HG03469 (cell line): ENCODE data around the gene SFXN3.
A peak's percentile ranks its signal among the peaks of the same experiment; 100 is the strongest.

Experiments
- ATAC-seq: cut with Tn5 transposase; IDR thresholded peaks from one replicate; pipeline ENCODE4 v1.9.1; 2021; ENCODE audit warnings: mild to moderate bottlenecking, moderate library complexity, moderate number of reproducible peaks; ENCODE audit not compliant: unreplicated experiment

SFXN3 gene, protein sequence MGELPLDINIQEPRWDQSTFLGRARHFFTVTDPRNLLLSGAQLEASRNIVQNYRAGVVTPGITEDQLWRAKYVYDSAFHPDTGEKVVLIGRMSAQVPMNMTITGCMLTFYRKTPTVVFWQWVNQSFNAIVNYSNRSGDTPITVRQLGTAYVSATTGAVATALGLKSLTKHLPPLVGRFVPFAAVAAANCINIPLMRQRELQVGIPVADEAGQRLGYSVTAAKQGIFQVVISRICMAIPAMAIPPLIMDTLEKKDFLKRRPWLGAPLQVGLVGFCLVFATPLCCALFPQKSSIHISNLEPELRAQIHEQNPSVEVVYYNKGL

DNA sequence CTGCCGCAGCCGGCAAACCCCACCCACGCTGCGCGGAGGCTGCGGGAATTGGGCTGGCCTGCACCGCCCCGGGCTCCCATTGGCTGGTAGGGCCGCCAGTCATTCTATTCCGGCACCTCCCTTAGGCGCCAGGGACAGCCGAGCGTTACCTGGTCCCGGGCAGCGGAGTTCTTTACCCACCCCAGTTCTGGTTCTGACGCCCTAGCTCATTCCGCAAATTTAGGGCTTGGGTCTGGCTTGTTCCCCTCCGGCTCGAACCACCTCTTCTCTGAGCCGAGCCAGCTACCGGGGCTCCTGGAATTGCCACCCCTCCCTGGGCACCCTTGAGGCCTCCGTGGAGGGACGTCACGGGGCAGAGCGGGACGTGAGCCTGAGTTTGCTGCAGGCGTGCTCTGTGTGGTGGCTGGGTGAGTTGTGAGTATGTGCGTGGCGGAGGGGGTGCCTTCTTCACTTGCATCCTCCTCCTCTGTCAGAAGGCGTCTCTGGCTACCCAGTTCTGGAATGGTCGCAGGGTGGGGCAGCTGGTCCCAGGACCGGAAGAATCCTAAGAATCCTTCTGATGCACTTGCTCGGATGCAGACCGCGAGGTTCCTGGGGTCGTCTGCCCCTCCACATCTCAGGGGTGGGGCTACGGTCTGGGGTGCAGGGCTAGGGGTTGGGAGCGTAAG, at the start of gene SFXN3, which contains the start of gene PDZD7:
SFXN3 (plus strand) TSS at position 107 of the 668 bp plus-strand sequence. CDS start 3,461 bp downstream, outside the sequence.
PDZD7 (minus strand) TSS at position 2 of the 668 bp plus-strand sequence. CDS start 910 bp downstream, outside the sequence.
- peak; percentile 71 for ATAC-seq

DNA sequence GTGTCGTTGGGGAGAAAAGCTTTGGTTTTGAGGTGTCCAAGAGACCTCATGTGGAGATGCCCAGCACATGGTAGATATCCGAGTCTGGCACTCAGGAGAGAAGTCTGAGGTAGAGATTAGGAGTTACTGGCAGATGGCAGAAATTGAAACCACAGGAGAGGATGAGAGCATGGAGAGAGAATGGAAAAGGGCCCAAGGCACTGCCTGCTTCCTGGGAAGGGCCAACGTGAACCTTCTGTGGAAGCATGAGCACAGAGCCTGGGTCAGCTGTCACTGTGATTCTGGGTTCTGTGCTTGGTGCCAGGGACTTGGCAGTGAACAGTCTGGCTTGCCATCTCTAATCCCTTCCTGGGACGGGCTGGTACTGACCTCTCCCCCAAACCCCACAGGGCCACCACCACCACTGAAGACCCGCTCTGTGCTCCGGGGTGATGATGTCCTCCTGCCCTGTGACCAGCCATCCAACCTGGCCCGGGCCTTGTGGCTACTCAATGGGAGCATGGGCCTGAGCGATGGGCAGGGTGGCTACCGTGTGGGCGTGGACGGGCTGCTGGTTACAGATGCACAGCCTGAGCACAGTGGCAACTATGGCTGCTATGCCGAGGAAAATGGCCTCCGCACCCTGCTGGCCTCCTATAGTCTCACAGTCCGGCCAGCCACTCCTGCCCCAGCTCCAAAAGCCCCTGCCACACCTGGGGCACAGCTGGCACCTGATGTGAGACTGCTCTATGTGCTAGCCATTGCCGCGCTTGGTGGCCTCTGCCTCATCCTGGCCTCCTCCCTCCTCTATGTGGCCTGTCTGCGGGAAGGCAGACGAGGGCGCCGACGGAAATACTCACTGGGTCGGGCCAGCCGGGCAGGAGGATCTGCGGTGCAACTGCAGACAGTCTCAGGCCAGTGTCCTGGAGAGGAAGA, 47.9 kb upstream of the SFXN3 start:
- no peak for ATAC-seq

DNA sequence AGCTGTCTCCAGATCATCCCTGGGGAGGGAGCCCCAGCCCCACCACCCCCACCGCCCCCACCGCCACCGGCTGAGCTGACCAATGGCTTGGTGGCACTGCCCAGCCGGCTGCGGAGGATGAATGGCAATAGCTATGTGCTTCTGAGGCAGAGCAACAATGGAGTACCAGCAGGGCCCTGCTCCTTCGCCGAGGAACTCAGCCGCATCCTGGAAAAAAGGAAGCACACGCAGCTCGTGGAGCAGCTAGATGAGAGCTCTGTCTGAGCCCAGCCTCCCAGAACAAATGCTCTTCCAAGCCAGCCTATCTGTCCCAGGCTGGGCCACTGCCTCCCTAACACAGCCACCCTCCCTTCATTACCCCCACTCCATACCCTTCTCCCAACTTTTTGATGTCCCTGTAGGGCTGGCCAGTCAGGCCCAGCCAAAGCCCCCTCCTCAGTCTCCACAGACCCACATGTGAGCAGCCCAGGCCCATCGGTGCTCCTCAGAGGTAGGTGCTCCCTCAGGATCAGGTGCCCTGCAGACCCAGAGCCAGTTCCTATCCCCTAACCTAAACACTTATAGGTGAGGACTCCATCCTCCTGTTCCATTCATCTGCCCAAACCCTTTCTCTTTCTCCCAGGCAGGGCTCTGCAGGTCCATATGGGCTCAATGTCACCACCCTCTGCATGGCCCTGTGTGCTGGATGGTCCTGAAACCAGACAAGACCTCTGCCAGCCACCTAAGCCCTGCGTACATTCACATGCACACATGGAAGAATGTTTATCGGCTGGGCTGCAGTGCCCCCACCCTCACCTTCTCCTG, 47.0 kb upstream of the SFXN3 start:
- no peak for ATAC-seq

DNA sequence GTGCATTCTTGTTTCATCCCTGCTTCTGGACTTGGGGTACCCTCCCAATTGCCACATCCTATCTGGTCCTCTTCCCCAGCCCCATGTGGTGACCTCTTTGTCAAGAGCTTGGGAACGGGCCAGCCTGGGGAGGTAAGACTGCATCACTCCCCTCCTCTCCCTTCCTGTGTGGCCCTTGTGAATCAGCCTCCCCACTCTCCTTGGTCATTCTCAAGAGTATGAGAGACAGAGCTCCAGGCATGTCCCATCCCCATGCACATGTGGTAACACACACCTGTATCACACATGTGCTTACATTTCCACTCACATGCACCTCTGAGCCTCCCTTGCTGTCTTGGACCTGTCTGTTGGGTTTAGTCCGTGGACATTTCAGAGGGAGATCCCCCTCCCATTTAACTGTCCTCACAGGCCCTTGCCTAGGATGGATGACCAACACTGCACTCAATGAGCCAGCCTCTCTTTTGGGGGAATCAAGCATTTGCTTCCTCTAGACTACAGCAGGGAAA, 46.3 kb upstream of the SFXN3 start:
- ATAC-seq = no peak

DNA sequence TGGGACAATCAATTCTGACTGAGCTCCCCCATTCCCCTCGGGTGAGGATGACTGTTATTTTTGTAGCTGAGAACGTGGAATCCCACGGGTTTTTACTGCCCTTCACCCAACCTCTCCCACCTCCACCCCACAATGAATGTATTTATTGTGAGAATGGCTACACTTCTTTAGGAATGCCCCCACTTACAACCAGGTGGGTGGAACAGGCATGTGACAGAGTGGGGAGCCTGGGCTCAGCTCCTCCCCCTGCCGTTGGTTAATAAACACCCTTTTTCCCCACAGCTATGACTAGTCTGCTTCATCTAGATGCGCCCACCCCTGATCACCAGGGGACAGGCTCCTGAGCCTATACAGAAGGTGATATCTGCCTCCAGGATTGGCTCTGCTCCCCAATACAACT, 45.7 kb upstream of the SFXN3 start:
- ATAC-seq = no peak

DNA sequence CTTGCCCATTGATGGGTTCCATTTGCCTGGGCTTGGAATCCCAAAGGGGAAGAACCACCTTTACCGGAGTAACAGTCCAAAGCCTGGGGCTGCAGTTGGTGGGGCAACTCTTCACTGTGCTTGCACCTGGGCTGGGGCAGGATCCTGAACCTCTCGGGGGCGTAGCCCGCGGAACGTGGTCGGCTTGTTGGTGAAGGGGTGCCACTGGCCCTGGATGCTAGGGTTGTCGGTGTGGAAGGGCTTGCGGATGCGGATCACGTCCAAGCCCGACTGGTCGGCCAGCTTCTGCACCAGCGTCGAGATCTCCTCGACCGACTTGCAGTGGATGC, 44.4 kb upstream of the SFXN3 start:
- ATAC-seq = no peak

DNA sequence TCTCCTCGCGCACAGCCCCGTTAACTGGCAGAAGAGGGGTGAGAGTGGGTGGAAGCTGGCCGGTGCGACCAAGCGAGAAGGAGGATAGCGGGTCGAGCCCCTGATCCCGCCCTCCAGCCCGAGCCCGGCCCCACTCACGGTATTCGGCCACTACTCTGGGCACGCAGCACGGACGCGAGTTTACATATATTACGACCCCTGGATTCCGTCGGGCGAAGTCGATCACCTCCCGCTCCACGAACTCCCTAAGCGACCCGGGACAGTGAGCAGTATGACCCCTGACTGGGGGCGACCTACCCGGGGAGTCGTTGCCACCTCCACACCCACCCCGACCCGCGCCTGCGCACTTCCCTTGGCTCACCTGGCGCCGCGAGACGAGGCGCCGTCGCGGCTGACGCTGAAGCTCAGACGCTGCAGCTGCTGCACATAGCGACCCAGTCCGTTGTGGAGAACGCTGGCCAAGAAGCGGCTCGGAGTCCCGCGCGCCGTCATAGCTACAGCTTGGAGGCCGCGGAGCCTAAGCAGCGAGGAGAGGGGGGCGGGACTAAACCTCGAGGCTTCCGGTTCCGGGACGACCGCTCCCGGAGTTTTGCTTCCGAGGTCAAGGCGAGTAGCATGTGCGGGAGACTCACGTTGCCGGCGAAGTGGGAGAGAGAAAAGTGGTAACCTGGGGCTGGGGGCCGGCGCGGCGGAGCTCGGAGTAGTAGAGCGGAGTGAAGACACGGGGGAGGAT, 43.9 kb upstream of the SFXN3 start, which contains the start of the genes MRPL43 and TWNK:
MRPL43 (minus strand) TSS at position 546 of the 733 bp plus-strand sequence; CDS start at position 492, 54 bp downstream.
TWNK (plus strand) TSS at position 592 of the 733 bp plus-strand sequence. CDS start 668 bp downstream, outside the sequence.
- ATAC-seq = no peak

DNA sequence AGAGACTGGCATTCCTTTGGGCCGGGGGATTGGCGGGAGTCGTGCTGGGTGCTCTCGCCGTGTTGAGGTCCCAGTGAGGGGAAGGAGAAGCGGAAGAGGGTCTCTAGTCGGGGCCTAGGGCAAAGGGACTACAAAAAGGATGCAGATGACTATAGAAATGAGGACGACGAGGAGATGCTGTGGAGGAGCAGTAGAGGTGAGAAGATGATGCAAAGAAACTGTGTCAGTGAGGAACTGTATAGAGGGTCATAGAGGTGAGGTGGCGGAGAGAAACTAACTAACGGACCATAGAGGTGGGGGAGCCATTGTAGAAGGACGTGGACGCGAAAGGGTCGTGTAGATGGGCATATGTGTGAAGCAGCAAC, 43.4 kb upstream of the SFXN3 start:
- no peak for ATAC-seq

DNA sequence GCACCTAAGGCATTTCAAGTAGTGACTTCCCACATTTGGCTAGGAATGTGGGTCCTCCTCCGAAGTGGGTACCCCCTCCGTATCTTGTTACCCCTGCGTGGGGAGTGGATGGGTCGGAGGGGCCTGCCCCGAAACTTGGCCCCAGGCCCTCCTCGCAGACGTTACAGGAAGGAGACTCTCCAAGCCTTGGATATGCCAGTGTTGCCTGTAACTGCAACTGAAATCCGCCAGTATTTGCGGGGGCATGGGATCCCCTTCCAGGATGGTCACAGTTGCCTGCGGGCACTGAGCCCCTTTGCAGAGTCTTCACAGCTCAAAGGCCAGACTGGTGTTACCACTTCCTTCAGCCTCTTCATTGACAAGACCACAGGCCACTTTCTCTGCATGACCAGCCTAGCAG, 42.9 kb upstream of the SFXN3 start:
- no peak for ATAC-seq

DNA sequence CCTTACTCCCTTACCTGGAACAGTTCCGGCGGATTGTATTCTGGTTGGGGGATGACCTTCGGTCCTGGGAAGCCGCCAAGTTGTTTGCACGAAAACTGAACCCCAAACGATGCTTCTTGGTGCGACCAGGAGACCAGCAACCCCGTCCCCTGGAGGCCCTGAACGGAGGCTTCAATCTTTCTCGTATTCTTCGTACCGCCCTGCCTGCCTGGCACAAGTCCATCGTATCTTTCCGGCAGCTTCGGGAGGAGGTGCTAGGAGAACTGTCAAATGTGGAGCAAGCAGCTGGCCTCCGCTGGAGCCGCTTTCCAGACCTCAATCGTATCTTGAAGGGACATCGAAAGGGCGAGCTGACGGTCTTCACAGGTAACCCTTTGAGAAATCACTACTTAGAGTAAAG, 41.9 kb upstream of the SFXN3 start:
- ATAC-seq = no peak

DNA sequence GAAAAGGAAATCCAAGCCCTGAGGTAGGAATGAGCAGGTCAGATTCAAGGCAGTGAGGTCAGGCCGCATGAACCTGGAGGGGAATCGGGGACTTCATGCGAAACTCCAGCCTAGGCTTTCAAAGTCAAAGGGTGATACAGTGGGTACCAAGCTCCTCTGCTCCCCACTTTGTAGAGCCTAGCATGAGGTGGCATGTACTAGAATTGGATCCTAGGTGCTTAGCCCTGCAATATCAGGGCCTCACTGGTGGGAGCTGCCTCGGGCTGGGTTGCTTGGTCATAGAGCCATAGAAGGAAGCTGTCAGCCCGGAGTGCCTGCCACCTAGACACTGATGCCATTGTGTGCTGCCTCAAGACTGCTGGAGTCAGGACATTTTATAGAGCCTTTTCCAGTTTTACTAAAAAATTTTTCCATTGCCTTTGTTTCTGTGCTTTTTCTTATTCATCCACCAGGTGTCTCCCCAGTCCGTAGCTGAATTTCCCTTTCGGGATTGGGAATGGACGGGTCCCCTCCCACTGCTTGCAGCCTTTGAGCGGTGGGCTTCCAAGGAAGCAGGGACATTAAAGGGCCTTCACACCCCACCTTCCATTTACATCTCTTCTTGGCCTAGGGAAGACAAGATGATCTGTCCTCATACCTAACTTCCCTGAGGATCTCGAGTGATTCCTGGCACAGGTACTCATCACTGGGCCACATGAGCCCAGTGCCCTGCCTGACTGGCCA, 36.9 kb upstream of the SFXN3 start:
- no peak for ATAC-seq

DNA sequence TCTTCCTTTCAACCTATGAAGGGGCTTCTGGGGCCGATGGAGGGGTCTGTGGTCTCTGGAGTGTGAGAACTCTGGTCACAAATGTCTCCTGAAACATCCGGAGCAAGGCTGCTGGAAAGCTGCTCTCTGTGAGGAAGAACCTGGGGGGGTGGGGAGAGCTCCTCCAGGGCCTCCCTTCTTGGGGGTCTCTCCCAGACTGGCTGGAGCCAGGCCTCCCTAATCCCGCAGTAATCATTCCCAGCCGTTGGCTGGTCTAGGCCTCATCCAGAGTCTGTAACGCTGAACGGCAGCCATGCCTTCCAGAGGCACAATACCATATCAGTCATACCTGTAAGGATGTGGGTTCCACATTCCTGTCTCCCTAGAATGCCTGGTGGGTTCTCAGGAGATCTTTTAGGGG, 35.9 kb upstream of the SFXN3 start:
- ATAC-seq = no peak

DNA sequence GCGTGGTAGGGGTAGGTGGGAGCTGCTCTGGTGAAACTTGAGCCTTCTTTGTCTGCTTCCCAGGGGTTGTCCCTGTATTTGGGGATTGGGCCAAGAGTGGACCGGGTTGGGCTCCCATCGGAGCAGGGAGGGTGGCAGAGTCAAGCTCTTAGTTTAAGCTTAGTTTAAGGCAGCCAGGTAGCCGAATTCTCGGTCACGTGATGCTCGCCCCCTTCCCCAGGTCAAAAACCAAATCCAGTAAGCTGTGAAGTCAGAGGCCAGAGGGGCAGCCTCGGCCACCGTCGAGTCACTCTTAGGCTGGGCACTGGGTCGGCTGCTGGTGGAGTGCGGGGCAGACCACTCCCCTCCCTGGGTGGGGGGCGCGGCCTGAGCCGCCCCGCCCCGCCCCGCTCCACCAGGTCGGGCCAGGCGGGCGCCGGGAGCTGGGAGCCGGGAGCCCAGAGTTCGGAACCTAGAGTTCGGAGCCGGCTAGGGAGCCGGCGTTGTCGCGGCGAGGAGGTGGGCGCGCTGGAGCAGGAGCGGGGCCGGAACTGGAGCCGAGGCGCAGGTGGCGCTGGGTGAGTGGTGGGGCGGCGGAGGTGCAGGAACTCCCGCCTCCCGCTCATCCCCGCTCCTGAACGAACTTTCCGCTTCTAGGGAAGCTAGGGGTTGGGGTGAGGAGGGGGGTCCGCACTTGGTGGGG, 34.2 kb upstream of the SFXN3 start:
- no peak for ATAC-seq

DNA sequence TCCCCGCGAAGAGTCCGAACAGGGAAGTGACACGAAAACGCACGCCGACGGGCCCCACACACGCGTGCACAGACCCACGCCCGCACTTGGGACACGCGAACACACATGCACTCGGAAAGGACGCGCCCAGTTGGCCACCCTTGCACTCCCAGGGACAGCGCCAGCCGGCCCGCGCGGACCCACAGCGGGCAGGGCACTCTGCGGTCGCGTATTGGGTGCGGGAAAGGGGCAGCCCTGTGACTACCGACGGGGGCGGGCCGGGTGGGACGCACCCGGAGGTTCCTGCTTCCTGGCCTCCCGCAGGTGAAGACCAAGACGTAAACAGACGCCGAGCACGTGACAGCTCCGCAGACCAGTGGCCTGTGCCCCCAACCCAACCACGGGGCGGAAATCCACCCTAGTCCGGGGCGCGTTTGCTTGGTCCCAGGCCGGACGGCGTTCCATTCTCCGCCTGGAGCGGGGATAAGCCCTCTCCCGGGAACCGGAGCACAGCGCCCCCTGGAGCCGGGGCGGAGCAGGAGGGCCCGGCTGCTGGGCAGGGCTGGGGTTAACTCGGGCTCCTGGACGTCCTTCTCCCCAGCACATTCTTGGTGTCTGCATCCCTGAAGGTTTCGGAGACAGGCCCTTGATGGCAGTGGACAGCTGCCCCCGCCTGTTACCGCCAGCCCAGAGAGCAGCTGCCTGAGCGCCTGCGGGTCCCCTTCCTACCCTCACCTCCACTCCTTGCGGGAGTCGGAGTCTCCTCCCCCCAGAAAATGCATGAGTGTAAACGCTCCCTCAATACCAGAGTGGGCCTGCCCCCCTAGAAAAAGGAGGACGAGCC, 33.5 kb upstream of the SFXN3 start:
- ATAC-seq = no peak

DNA sequence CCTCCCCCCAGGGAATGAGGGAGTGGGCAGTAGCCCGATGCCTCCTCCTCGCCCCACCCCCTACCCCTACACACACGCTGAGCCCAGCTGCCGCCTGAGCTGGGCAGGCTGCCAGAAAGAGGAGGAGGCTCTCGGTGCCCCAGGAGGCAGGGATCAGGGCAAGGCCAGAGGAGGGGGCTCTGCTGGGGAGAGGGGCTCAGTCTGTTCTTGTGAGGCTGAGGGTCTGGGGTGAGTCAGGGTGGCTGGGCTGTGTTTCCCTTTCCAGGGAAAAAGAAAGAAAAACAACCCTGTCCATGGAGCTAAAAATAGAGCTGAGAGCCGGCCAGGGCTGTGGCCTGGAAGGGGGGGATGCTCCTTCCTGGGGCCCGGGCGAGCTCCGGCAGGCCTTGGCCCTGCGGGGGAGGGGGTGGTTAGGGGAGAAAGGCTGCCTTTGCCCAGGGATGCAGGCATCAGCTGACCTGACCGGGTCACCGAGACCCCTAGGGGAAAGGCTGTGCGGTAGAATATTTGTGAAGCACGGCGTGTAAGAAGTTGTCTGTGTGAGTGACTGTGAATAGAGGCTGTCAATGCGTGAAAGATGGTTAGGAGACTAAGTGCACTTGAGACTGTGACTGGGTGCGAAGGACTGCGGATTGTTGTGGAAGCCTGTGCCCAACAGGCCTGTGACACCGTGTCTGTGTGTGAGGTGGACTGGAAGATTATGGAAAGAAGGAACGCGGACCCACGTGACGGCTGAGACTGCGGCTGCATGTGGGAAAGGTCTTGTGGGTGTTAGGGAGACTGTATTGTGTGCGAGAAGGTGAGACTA, 32.6 kb upstream of the SFXN3 start:
- ATAC-seq = no peak

DNA sequence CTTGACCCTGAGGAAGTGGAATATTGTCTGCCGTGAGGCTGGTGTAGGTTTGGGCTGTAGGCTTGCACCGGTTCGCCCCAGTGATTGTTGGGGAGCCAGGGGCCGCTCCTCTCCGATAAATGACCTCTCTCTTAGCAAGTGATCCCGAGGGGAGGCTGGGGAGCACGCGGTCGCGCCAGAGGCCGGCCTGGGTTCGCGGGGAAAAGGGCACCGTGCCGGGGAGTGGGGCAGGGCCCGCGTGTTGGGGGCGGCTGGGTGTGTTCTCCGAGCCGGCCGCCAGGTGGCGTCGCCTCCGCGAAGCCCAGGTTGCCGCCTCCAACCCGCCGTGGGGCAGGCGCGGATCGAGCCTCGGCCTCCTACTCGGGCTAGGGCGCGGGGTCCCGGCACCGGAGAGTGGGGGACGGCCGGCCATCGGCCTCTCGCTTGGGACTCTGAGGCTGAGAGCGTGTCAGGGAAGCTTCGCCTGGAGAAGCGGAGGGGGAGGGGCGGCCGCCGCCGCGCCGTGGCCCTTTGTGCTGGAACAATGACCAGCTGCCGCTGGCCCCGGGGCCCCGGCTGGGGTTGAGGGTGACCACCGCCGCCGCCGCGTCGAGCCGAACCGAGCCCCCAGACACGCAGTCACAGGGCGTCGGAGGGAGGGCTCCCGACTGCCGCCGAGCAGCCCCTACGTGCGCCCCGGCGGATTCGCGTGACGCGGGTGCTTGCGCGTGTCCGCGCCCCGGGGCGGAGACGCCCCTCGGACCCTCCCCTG, 31.9 kb upstream of the SFXN3 start:
- no peak for ATAC-seq
